Nephron (organoid): ENCODE results near the gene NPAS4.
A peak's percentile ranks its signal among the peaks of the same experiment; 100 is the strongest.

ENCODE experiments used
- H3K27ac Mint-ChIP-seq, 3 experiments: 2 replicates each; pipeline ENCODE4 v1.8.0; 2020; ENCODE audit warnings: mixed read lengths in 3 of 3, mild to moderate bottlenecking in 2 of 3, moderate library complexity in 1 of 3
- H3K27me3 Mint-ChIP-seq: 2 replicates; pipeline ENCODE4 v1.8.0; 2021; ENCODE audit warnings: low read depth, mild to moderate bottlenecking, moderate library complexity, mixed read lengths
- H3K36me3 Mint-ChIP-seq: 2 replicates; pipeline ENCODE4 v1.8.0; 2020; ENCODE audit warnings: low read depth, mixed read lengths
- H3K4me1 Mint-ChIP-seq: 2 replicates; pipeline ENCODE4 v1.8.0; 2020; ENCODE audit warnings: mixed read lengths
- H3K4me3 Mint-ChIP-seq, 3 experiments: 2 replicates each; pipeline ENCODE4 v1.8.0; 2020; ENCODE audit warnings: mild to moderate bottlenecking in 3 of 3, mixed read lengths in 3 of 3, moderate library complexity in 2 of 3
- H3K9me3 Mint-ChIP-seq: 2 replicates; pipeline ENCODE4 v1.8.0; 2020; ENCODE audit warnings: mixed read lengths
- CTCF ChIP-seq, 3 experiments: fragments of 200-600 bp; sonication (generic); IDR thresholded peaks; one replicate each; pipeline ENCODE4 v1.5.0; 2021; ENCODE audit warnings: antibody characterized with exemption in 3 of 3; ENCODE audit not compliant: unreplicated experiment in 3 of 3

The NPAS4 gene

GRCh38 chr11:66447012-66447411, 26.2 kb downstream of the NPAS4 start:
- no peaks in the 10 kb centered on the region for H3K4me1 Mint-ChIP-seq
- peaks cover 18% of the 10 kb centered on the region for H3K27me3 Mint-ChIP-seq
- H3K4me3 Mint-ChIP-seq, result no peak overlapping the region
- no peaks in the 10 kb centered on the region for H3K36me3 Mint-ChIP-seq
- no peak overlapping the region for H3K27ac Mint-ChIP-seq
- no peaks in the 10 kb centered on the region for H3K9me3 Mint-ChIP-seq
- TF ChIP-seq CTCF (IDR thresholded peaks at IDR 0.05; ENCODE audit: unreplicated experiment in 3 of 3), result no peak

- Mint-ChIP-seq H3K9me3 (no peaks in the 10 kb centered on the region), H3K4me1 (no peaks in the 10 kb centered on the region), H3K27me3 (peaks cover 14% of the 10 kb centered on the region), H3K4me3 (no peak overlapping the region), H3K36me3 (no peaks in the 10 kb centered on the region), H3K27ac (no peak overlapping the region)
- TF ChIP-seq CTCF (IDR thresholded peaks at IDR 0.05; ENCODE audit: unreplicated experiment in 3 of 3), result no peak
Observed at GRCh38 chr11:66448523-66448922, 27.7 kb downstream of the NPAS4 start.

GRCh38 chr11:66450560-66450959, 29.7 kb downstream of the NPAS4 start:
- peaks cover 18% of the 10 kb centered on the region for H3K4me1 Mint-ChIP-seq
- H3K4me3 Mint-ChIP-seq, result no peak overlapping the region
- H3K27ac Mint-ChIP-seq, result no peak overlapping the region
- H3K9me3 Mint-ChIP-seq, result no peaks in the 10 kb centered on the region
- TF ChIP-seq CTCF (IDR thresholded peaks at IDR 0.05; ENCODE audit: unreplicated experiment in 3 of 3), result no peak
- peaks cover 18% of the 10 kb centered on the region for H3K27me3 Mint-ChIP-seq
- no peaks in the 10 kb centered on the region for H3K36me3 Mint-ChIP-seq

- Mint-ChIP-seq H3K36me3 (no peaks in the 10 kb centered on the region), H3K4me3 (no peak overlapping the region), H3K9me3 (no peaks in the 10 kb centered on the region), H3K27me3 (peaks cover 18% of the 10 kb centered on the region), H3K27ac (no peak overlapping the region), H3K4me1 (peaks cover 18% of the 10 kb centered on the region)
- no peak for TF ChIP-seq CTCF (IDR thresholded peaks at IDR 0.05; ENCODE audit: unreplicated experiment in 3 of 3)
Observed at GRCh38 chr11:66451663-66452062, 30.8 kb downstream of the NPAS4 start.

- TF ChIP-seq CTCF (IDR thresholded peaks at IDR 0.05; ENCODE audit: unreplicated experiment in 3 of 3), result no peak
- no peaks in the 10 kb centered on the region for H3K9me3 Mint-ChIP-seq
- peak overlapping the region in 2 of 3 experiments; percentile 0 to 68 for H3K27ac Mint-ChIP-seq
- H3K27me3 Mint-ChIP-seq, result peaks cover 17% of the 10 kb centered on the region
- H3K4me3 Mint-ChIP-seq, result no peak overlapping the region
- no peaks in the 10 kb centered on the region for H3K36me3 Mint-ChIP-seq
- peaks cover 18% of the 10 kb centered on the region for H3K4me1 Mint-ChIP-seq
Observed at GRCh38 chr11:66454247-66454646, 33.4 kb downstream of the NPAS4 start.

- H3K9me3 Mint-ChIP-seq, result no peaks in the 10 kb centered on the region
- TF ChIP-seq CTCF (IDR thresholded peaks at IDR 0.05; ENCODE audit: unreplicated experiment in 3 of 3), result no peak
- H3K4me3 Mint-ChIP-seq, result no peak overlapping the region
- no peaks in the 10 kb centered on the region for H3K36me3 Mint-ChIP-seq
- H3K27me3 Mint-ChIP-seq, result peaks cover 12% of the 10 kb centered on the region
- H3K27ac Mint-ChIP-seq, result no peak overlapping the region
- peaks cover 18% of the 10 kb centered on the region for H3K4me1 Mint-ChIP-seq
Observed at GRCh38 chr11:66454828-66455227, 34.0 kb downstream of the NPAS4 start.
